ENCODE data around the gene FXR1.

The FXR1 gene

DNA sequence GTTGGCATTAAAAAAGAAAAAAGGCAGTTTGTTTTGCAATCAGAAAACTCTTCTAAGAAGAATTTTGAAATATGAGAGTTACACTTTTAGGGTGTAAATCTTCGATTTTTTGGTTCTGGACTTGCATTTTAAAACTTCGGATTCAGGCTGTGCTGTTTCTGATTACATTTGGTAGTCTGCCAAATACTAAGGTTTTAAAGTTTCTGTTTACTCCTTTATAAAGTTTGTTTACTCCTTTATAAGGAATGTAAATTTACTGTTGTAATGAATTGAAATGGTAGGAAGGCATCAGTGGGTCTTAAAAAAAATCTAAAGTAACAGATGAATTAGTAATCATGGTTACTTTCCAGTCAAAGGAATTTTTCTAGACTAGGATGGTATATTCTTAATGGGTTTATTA lies 14.1 kb downstream of the FXR1 start:
- TF ChIP-seq EZH2phosphoT487 (IDR thresholded peaks at IDR 0.05; ENCODE audit: low read depth), result no peak
- TF ChIP-seq, protein P1, sequence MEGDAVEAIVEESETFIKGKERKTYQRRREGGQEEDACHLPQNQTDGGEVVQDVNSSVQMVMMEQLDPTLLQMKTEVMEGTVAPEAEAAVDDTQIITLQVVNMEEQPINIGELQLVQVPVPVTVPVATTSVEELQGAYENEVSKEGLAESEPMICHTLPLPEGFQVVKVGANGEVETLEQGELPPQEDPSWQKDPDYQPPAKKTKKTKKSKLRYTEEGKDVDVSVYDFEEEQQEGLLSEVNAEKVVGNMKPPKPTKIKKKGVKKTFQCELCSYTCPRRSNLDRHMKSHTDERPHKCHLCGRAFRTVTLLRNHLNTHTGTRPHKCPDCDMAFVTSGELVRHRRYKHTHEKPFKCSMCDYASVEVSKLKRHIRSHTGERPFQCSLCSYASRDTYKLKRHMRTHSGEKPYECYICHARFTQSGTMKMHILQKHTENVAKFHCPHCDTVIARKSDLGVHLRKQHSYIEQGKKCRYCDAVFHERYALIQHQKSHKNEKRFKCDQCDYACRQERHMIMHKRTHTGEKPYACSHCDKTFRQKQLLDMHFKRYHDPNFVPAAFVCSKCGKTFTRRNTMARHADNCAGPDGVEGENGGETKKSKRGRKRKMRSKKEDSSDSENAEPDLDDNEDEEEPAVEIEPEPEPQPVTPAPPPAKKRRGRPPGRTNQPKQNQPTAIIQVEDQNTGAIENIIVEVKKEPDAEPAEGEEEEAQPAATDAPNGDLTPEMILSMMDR (IDR thresholded peaks at IDR 0.05; ENCODE audit: low read depth, low read length), result no peak
- no peak overlapping the region for H3K9ac ChIP-seq (ENCODE audit: low read length)
- H3K27ac ChIP-seq (ENCODE audit: low read length), result no peak overlapping the region
- no peaks in the 10 kb centered on the region for H3K9me3 ChIP-seq (ENCODE audit: insufficient read depth, low read length)
- no peak overlapping the region for H2AFZ ChIP-seq (ENCODE audit: low read depth, low read length)
- H3K79me2 ChIP-seq (ENCODE audit: low read length), result peaks cover 100% of the 10 kb centered on the region
- H3K36me3 ChIP-seq (replicated peaks; ENCODE audit: low read depth, low read length), result peaks cover 19% of the 10 kb centered on the region
- peaks cover 95% of the 10 kb centered on the region for H4K20me1 ChIP-seq (ENCODE audit: insufficient read depth, low read length)
- H3K4me3 ChIP-seq (ENCODE audit: low read length), result no peak overlapping the region
- H3K27me3 ChIP-seq (ENCODE audit: low read depth, low read length), result no peaks in the 10 kb centered on the region
- no peaks in the 10 kb centered on the region; the same call in 1 of the 2 replicates for H3K4me1 ChIP-seq (ENCODE audit: low read length)
- H3K4me2 ChIP-seq (ENCODE audit: low read length), result no peak overlapping the region

DNA sequence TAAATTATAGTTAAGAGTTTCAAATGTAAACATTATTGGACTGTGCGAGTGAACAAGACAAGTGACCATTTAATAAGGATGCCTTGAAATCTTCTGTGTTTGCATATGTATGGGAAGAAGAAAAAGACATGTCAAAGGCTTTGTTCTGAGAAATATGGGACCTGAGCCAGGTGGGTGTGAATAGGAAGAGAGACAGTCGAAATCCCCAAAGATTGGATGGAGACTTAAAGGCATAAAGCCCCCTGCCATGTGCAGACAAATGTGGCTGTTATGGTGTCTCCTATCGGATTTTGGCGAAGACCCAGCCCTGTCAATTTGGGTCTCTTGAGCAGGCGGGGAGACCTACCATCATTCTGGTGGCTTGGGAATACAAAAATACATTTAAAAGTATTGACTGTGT lies 16.9 kb downstream of the FXR1 start:
- no peak overlapping the region for H3K9ac ChIP-seq (ENCODE audit: low read length)
- H3K4me3 ChIP-seq (ENCODE audit: low read length), result no peak overlapping the region
- TF ChIP-seq, protein P1 (IDR thresholded peaks at IDR 0.05; ENCODE audit: low read depth, low read length), result no peak
- TF ChIP-seq EZH2phosphoT487 (IDR thresholded peaks at IDR 0.05; ENCODE audit: low read depth), result no peak
- no peaks in the 10 kb centered on the region for H3K27me3 ChIP-seq (ENCODE audit: low read depth, low read length)
- H3K79me2 ChIP-seq (ENCODE audit: low read length), result peaks cover 100% of the 10 kb centered on the region
- H3K4me1 ChIP-seq (ENCODE audit: low read length), result no peaks in the 10 kb centered on the region; the same call in 1 of the 2 replicates
- peaks cover 19% of the 10 kb centered on the region for H3K36me3 ChIP-seq (replicated peaks; ENCODE audit: low read depth, low read length)
- H3K27ac ChIP-seq (ENCODE audit: low read length), result no peak overlapping the region
- no peak overlapping the region for H3K4me2 ChIP-seq (ENCODE audit: low read length)
- no peak overlapping the region for H2AFZ ChIP-seq (ENCODE audit: low read depth, low read length)
- H3K9me3 ChIP-seq (ENCODE audit: insufficient read depth, low read length), result no peaks in the 10 kb centered on the region
- peaks cover 91% of the 10 kb centered on the region for H4K20me1 ChIP-seq (ENCODE audit: insufficient read depth, low read length)

DNA sequence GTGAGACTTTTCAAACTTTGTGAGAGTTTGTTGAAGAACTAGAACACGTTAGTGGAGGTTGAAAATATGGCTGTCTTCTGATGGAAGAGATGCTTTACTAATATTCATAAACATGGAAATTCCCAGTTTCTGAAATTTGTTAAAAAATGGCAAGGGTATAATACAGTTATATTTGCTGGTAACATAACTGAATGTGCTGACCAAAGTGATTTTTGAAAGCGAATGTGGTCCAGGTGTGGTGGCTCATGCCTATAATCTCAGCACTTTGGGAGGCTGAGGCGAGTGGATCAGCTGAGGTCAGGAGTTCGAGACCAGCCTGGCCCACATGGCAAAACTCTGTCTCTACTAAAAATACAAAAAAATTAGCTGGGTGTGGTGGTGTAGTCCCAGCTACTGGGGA lies 18.1 kb downstream of the FXR1 start:
- H3K27me3 ChIP-seq (ENCODE audit: low read depth, low read length), result no peaks in the 10 kb centered on the region
- no peak overlapping the region for H3K4me2 ChIP-seq (ENCODE audit: low read length)
- no peaks in the 10 kb centered on the region; the same call in 1 of the 2 replicates for H3K4me1 ChIP-seq (ENCODE audit: low read length)
- H3K9ac ChIP-seq (ENCODE audit: low read length), result no peak overlapping the region
- H3K79me2 ChIP-seq (ENCODE audit: low read length), result peaks cover 100% of the 10 kb centered on the region
- peaks cover 25% of the 10 kb centered on the region for H3K36me3 ChIP-seq (replicated peaks; ENCODE audit: low read depth, low read length)
- peaks cover 85% of the 10 kb centered on the region for H4K20me1 ChIP-seq (ENCODE audit: insufficient read depth, low read length)
- H2AFZ ChIP-seq (ENCODE audit: low read depth, low read length), result no peak overlapping the region
- H3K4me3 ChIP-seq (ENCODE audit: low read length), result no peak overlapping the region
- no peak for TF ChIP-seq EZH2phosphoT487 (IDR thresholded peaks at IDR 0.05; ENCODE audit: low read depth)
- TF ChIP-seq, protein P1 (IDR thresholded peaks at IDR 0.05; ENCODE audit: low read depth, low read length), result no peak
- H3K27ac ChIP-seq (ENCODE audit: low read length), result no peak overlapping the region
- no peaks in the 10 kb centered on the region for H3K9me3 ChIP-seq (ENCODE audit: insufficient read depth, low read length)

DNA sequence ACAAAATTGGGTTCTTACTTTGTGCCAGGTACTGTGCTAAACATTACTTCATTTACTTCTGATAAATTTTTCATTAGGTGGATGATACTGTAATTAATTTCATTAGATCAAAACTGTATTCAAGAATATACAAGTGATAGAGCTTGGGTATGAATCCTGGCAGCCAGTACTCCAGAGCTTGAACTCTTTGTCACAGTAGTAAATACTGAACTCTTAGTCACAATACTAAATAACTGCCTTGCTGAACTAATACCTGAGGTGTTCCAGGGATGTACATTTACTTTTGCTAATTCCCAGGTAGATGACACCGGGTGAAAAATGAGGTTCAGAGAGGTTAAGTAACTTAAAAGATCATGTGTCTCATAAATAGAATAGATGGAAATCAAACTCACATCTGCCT lies 20.3 kb downstream of the FXR1 start:
- no peak overlapping the region for H3K4me2 ChIP-seq (ENCODE audit: low read length)
- no peak overlapping the region for H2AFZ ChIP-seq (ENCODE audit: low read depth, low read length)
- H3K79me2 ChIP-seq (ENCODE audit: low read length), result peaks cover 99% of the 10 kb centered on the region
- TF ChIP-seq, protein P1 (IDR thresholded peaks at IDR 0.05; ENCODE audit: low read depth, low read length), result no peak
- no peak for TF ChIP-seq EZH2phosphoT487 (IDR thresholded peaks at IDR 0.05; ENCODE audit: low read depth)
- H3K27me3 ChIP-seq (ENCODE audit: low read depth, low read length), result no peaks in the 10 kb centered on the region
- no peak overlapping the region for H3K27ac ChIP-seq (ENCODE audit: low read length)
- no peaks in the 10 kb centered on the region for H3K4me1 ChIP-seq (ENCODE audit: low read length)
- peaks cover 64% of the 10 kb centered on the region for H4K20me1 ChIP-seq (ENCODE audit: insufficient read depth, low read length)
- no peak overlapping the region for H3K9ac ChIP-seq (ENCODE audit: low read length)
- no peak overlapping the region for H3K4me3 ChIP-seq (ENCODE audit: low read length)
- peaks cover 29% of the 10 kb centered on the region for H3K36me3 ChIP-seq (replicated peaks; ENCODE audit: low read depth, low read length)
- H3K9me3 ChIP-seq (ENCODE audit: insufficient read depth, low read length), result no peaks in the 10 kb centered on the region
